HUDEP-2 (cell line): ENCODE measurements around the gene MAPK1IP1L.
"Not testable (repeated sequence)": the region's sequence is repeated elsewhere in the genome, so short reads cannot be mapped to it uniquely, and the experiment has no call there.

Experiments
- DNase-seq, 76 experiments: peaks; one replicate each; lab custom pipeline; 2025; ENCODE audit not compliant: unreplicated experiment in 76 of 76; lab: John Stamatoyannopoulos, UW

MAPK1IP1L gene

GRCh38 chr14:55051423-55052268 is at the start of gene MAPK1IP1L:
Gene MAPK1IP1L, plus strand, starts transcription at chr14:55051647. Its CDS starts 10,037 bp downstream, at chr14:55061684.
- DNase-seq, result peak in 74 of 76 experiments; percentile 31 to 95 (median 84)

- DNase-seq, result no peak
Measured at GRCh38 chr14:55005071-55005470, 46.4 kb upstream of the MAPK1IP1L start.

GRCh38 chr14:55015006-55015405 is 36.4 kb upstream of the MAPK1IP1L start:
- DNase-seq, result no peak

- DNase-seq, result no peak
Measured at GRCh38 chr14:55019968-55020554, 31.4 kb upstream of the MAPK1IP1L start.

- DNase-seq, result not testable (repeated sequence)
Measured at GRCh38 chr14:55024365-55024764, 27.1 kb upstream of the MAPK1IP1L start.

GRCh38 chr14:55025948-55026347 is 25.5 kb upstream of the MAPK1IP1L start:
- no peak for DNase-seq

GRCh38 chr14:55026441-55026792 is 25.0 kb upstream of the MAPK1IP1L start:
- DNase-seq, result no peak

- peak in 75 of 76 experiments; percentile 24 to 97 (median 92) for DNase-seq
Measured at GRCh38 chr14:55026793-55027561, 24.5 kb upstream of the MAPK1IP1L start, which contains the start of the genes SOCS4 and WDHD1. Gene SOCS4, plus strand, starts transcription at chr14:55027236. Its CDS starts 15,806 bp downstream, at chr14:55043042. Gene WDHD1, minus strand, starts transcription at chr14:55027099. Its CDS starts 312 bp downstream, at chr14:55026787.

- DNase-seq, result peak in 1 of 76 experiments; percentile 8
Measured at GRCh38 chr14:55028066-55028465, 23.4 kb upstream of the MAPK1IP1L start.

- DNase-seq, result no peak
Measured at GRCh38 chr14:55028476-55028875, 23.0 kb upstream of the MAPK1IP1L start.

GRCh38 chr14:55031190-55031589 is 20.3 kb upstream of the MAPK1IP1L start:
- DNase-seq, result no peak

- DNase-seq, result not testable (repeated sequence)
Measured at GRCh38 chr14:55037995-55038394, 13.5 kb upstream of the MAPK1IP1L start.

GRCh38 chr14:55038708-55039107 is 12.7 kb upstream of the MAPK1IP1L start:
- no peak for DNase-seq

- no peak for DNase-seq
Measured at GRCh38 chr14:55043528-55043927, 7.9 kb upstream of the MAPK1IP1L start.

GRCh38 chr14:55045087-55045486 is 6.4 kb upstream of the MAPK1IP1L start:
- no peak for DNase-seq

GRCh38 chr14:55047301-55048053 is 4.0 kb upstream of the MAPK1IP1L start:
- no peak for DNase-seq

- no peak for DNase-seq
Measured at GRCh38 chr14:55048900-55049436, 2.5 kb upstream of the MAPK1IP1L start.

GRCh38 chr14:55051165-55051422 is 353 bp upstream of the MAPK1IP1L start:
- peak in 1 of 76 experiments; percentile 57 for DNase-seq

GRCh38 chr14:55052269-55052930 is 953 bp downstream of the MAPK1IP1L start:
- no peak for DNase-seq

GRCh38 chr14:55053018-55053417 is 1.6 kb downstream of the MAPK1IP1L start:
- no peak for DNase-seq
